Occipital lobe (tissue), 2 donors: Measurements from ENCODE around the gene DPP10. TPM values are rescaled to one million over a fixed set of nuclear protein-coding genes. Genes with fewer than 3 reads are reported as not detected.
"Not testable (repeated sequence)": the region's sequence is repeated elsewhere in the genome, so short reads cannot be mapped to it uniquely, and the experiment has no call there.

Experiments used
- DNase-seq: peaks from one replicate; lab custom pipeline; 2025; lab: John Stamatoyannopoulos, UW
- total RNA-seq: library from RNA; depleted of rRNA; stranded (reverse); fragments of >200 nt; gene quantifications from one replicate; pipeline ENCODE4 v1.2.3, GENCODE V29; 2014

Gene DPP10
- total RNA-seq, 1 donor from 2014 or later = 76.7 TPM

- no peak for DNase-seq
Observed at GRCh38 chr2:115396579-115396978, 954.1 kb downstream of the DPP10 start.

GRCh38 chr2:115400940-115401339 is 958.5 kb downstream of the DPP10 start:
- no peak for DNase-seq

DNA sequence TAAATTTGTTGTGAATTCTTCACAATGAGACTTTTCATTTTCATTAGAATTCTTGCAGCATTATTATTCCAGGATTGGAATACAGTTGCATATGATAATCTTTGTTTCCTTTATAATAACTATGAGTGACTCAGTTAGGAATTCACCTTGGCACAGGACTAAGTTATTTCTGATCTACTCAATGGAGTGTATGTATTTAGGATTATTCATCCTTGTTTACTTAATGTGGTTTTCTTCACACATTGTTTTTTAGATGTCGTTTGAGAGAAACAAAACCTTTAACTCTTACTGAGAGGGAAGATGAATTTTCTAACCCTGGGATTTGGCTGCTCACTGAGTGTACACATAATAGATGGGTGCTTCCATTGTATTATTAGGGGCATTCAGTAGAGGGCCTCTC is 970.1 kb downstream of the DPP10 start:
- DNase-seq = no peak

DNA sequence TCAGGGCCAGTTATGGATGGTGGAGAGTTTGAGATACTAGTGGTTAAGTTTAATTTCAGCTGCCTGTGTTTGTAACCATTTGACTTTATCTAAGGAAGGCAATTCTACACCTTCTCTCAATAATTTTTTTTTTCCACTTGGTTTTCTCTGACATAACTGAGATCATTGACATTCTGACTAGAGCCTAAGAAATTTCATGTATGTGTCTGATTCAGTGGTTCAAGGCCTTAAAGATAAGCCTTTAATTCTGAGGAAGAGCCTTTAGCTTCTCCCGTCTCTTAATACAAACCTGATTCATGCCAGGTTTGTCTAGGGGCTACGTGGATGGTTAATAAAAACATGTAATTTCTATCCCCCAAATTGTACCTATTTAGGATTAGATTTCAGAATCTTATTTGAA is 971.4 kb downstream of the DPP10 start:
- no peak for DNase-seq

DNA sequence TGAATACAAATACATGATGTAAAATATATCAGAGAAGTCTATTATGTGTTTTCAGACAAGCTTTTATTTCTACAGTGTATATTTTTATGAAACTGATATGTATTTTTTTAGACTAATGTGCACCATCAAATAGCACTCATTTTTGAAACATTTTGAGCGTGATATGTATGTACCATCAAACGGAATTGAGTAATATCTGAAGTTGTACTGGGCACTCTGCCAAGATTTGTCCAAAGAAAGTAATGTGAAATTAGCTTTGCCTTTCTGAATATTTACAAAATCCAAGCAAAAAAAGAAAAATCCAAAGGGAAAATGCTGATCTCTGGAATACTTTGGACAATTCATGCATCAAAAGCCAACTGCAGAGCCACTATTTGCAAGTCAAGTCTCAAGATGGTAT is 972.0 kb downstream of the DPP10 start:
- no peak for DNase-seq

- no peak for DNase-seq
Observed at GRCh38 chr2:115422004-115422634, 979.7 kb downstream of the DPP10 start.

DNA sequence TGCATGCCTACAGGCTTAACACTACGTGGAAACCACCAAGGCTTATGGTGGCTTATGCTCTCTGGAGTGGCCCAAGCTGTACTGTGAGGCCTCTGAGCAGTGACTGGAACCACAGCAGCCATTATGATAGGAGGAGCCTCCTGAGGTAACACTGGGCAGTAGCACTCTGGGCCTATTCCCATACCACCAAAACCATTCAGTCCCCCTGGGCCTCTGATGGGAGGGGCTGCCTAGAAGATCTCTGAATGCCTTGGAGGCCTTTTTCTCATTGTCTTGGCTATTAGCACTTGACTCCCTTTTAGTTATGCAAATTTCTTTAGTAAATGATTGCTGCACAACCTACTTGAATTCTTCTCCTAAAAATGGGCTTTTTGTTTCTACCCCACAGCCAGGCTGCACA is 985.0 kb downstream of the DPP10 start:
- DNase-seq = no peak

- DNase-seq = not testable (repeated sequence)
Observed at GRCh38 chr2:115440746-115441145, 998.3 kb downstream of the DPP10 start.

DNA sequence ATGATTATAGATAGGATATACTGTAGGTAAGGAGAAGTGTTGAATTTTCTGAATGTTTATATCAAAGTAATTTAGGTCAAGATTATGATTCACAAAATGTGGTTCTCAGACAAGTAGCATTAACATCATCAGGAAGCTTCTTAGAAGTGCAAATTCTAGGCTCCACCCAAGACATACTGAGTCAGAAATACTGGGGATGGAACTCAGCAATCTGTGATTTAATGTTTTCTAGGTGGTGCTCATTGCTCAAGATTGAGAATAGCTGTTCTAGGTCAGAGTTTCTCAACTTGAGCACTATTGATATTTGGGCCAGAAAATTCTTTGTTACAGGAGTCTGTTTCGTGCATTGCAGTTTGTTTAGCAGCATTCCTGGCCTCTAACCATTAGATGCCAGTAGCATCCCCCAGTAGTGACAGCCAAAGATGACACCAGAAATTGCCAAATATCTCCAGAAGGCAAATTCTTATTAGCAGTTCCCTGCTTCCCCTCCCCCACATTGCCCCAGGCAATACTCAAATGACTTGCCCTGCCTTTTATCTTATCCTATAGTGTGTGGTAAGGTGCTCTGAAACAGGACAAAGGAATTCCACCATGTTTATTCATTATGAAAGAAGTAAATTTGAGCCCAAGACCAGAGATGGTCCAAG is 1001.2 kb downstream of the DPP10 start:
- DNase-seq = no peak

DNA sequence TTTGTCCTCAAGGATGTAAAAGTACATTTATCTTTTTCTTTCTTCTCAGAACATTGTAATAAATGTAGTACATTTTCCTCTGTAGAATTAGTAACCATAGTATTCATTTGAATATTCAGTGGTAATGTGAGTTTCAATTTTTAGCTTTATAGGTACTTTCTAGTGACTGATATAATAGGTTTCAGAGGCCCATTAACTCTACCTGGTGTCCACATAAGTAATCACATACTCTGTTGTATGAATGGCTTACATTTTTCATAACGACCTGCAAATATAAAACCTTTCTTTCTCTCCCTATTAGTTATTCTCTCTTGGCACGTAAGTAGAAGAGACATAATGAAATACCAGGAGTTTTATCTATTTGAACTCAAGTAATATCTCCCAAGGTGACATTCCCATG is 1017.6 kb downstream of the DPP10 start:
- DNase-seq = no peak

DNA sequence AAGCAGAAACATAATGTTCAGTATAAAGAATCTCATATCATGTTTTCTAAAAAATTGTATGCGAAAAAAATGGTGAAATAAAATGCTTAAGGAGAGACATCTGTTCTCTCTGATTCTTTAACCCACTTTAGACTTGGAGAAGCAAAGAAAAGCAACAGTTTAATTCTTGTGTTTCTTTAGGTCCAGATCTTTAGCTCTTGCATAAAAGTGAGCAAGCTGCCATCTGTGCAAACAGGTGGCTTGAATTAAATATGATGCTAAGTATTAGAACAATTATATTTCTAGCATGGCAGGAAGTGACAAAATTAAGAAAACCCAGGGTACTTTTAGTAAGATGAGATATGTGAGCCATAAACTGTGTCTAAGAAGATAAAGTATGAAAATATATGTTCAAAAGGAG is 1038.3 kb downstream of the DPP10 start:
- DNase-seq = no peak

DNA sequence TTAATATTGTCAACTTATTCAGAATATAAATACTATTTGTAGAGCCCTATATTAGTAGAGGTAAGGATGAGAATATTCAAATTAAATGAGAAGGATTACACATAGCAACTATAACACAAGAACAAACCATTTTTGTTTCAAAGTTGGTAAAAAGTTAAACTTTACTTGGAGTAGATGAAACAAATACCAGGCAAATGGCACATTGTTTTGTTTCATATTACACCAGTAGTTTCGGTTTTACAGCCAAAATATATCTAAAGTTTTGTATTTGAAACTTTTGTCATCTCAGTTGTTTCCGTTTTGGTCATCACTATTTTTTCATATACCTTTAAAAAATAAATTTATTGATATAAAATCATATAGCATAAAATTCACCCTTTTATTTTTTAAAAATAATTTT is 1039.4 kb downstream of the DPP10 start:
- no peak for DNase-seq

DNA sequence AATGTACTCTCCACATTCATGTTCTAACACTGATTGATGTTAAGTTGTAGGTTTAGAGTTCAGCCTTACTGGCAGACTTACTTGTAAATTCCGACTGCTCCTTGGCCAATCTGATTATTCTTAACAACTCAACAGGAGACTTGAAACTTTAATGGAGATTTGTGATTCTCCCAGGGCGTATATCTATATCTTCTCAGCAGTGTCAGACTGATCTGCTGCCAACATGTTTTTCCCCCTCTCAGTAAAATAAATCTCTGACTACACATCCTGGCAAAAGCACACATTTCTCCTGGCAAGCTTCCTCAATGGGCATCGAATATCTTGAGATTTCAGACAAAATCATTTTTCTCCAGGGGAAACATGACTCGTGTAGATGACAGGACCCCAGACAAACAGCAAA is 1041.2 kb downstream of the DPP10 start:
- no peak for DNase-seq

GRCh38 chr2:115484486-115484885 is 1042.0 kb downstream of the DPP10 start:
- no peak for DNase-seq

- DNase-seq = no peak
Observed at GRCh38 chr2:115484983-115485382, 1042.5 kb downstream of the DPP10 start.

GRCh38 chr2:115491186-115491793 is 1048.8 kb downstream of the DPP10 start:
- no peak for DNase-seq

- no peak for DNase-seq
Observed at GRCh38 chr2:115505331-115505730, 1062.9 kb downstream of the DPP10 start.

- no peak for DNase-seq
Observed at GRCh38 chr2:115520727-115521126, 1078.3 kb downstream of the DPP10 start.

GRCh38 chr2:115524452-115524851 is 1082.0 kb downstream of the DPP10 start:
- no peak for DNase-seq

DNA sequence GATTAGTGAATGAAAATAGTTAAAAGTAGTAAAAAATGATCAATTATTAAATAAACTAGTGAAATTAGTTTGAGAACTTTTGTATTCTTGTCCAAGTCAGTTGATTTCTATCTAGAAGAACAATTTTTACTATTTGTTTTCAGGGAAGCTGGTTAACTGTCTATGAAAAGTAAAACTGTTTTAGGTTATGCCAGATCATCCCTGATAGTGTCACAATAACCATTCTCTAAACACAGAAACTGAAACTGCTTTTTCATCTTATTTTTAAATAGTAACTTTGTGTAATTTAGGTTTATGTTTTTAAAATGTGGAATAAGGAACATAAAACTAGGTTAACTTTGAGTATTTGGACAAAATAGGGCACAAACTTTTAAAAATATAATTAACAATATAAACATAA is 1087.2 kb downstream of the DPP10 start:
- DNase-seq = no peak

GRCh38 chr2:115533081-115533480 is 1090.6 kb downstream of the DPP10 start:
- DNase-seq = no peak

- DNase-seq = no peak
Observed at GRCh38 chr2:115541814-115542213, 1099.4 kb downstream of the DPP10 start.

GRCh38 chr2:115542331-115542730 is 1099.9 kb downstream of the DPP10 start:
- no peak for DNase-seq
